HG03095 (cell line): ENCODE results near the gene SPAG16.

Experiments
- ATAC-seq: cut with Tn5 transposase; IDR thresholded peaks from one replicate; pipeline ENCODE4 v1.9.1; 2021; ENCODE audit warnings: moderate library complexity; ENCODE audit not compliant: unreplicated experiment

The SPAG16 gene

DNA sequence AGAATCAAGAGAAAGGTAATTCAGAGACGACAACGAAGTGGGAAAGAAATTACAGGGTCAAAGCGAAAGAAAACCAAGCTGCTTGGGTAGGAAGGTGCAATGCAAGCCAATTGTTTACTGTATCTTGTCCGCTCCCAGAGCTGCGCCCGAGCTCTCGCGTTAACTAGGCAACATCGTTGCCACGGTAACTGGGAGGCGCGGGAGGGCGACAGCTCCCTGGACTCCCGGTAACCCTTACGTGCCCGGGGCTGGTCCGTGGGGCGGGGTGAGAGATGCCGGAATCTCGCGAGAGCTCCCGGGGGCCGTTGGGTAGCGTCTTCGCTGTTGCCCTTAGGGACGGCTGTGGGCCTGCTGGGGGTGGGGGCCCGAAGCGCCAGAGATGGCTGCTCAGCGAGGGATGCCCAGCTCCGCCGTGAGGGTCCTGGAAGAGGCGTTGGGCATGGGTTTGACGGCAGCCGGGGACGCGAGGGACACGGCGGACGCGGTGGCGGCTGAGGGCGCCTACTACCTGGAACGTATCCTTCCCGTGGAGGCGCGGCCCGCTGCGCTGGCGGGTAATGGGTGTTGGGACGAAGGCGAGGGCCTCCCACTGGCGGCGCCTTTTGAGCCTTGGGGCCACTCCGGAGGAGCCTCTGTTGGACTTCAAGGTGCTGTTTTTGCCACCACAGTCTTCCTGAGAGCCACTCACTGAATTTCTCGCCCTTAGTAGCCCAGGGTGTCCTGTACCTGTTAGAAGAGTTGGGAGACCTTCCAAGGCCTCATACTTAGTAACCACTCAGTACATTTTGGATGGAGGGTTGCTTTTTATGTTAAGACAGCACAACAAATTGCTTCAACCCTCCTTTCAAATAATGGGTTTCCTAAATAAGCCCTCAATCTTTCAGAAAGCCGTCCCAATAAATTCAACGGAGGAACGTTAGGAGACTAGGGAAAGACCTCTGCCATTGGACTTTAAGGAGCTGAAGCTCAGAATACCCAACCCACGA lies at the start of gene SPAG16:
SPAG16 (plus strand) TSS at position 360 of the 986 bp plus-strand sequence.
- peak; percentile 99 for ATAC-seq

DNA sequence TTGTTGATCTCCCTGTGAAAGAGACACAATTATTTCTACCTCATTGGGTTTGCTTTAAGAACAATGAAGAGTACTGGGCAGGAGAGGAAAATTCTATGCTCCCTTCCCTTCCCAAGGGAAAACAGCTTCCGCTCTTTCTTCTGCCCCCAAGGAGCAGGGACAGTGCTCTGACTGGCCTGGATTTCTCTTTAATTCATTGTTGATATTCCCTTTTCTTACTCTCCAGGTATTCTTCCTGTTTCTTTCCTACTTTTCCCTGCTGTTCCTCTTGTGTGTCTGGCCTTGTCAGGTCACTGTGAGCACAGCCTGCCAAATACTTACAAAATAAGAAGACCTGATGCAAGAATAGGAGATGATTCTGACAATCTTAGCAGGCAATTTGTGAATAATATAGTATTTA lies 49.6 kb upstream of the SPAG16 start:
- no peak for ATAC-seq

DNA sequence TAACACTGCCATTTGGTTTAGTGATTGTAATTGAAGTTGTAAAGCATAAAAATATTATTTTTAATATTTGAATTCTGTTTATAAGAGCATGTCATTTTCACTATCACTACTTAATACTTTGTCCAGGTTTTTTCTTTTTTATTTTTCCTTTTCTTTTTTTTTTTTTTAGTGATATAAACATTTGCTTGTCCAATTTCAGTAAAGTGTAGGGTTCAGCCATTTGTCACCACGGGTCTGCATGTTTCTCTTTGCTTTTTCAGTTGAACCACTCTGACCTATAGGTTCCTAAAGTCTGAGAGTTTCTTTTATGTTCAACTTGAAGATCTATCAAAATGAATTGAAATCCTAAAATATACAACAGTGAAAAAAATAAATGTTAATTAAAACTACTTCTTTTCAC lies 48.5 kb upstream of the SPAG16 start:
- ATAC-seq: no peak

DNA sequence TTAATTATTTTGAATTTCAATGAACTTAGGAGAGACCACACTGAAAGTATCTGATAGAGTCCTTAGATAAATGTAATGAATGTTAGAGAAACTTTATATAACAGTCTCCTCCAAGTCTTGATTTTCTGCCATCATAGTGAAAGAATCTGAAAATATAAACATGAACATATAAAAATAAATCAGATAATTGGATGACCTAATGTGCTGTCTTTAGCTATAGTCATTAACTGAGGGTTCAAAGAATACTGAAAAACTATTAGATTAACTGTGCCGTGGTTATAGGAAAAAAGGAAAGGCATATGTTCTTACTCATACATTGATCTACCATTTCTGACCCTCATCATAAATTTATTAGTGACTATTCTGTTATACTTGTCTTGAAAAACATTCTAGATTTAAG lies 47.0 kb upstream of the SPAG16 start:
- ATAC-seq: no peak

DNA sequence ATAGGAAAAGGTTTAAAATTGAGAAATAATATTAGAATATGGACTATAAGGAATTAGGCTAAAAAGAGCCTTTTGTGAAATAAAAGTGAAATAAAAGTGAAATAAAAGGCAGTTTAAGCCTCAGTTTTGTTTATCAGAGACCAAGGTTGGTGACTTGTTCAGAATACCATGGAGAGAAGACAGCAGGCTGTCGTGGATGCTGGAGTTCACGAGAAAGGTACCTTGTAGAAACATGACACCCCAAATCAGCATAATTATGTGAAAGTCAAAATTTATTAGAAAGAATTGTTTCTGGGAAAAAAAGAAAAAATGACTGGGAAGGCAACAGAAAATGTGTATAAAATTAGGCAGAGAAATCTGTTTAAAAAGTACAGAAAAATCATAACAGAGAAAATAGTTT lies 46.5 kb upstream of the SPAG16 start:
- ATAC-seq: no peak

DNA sequence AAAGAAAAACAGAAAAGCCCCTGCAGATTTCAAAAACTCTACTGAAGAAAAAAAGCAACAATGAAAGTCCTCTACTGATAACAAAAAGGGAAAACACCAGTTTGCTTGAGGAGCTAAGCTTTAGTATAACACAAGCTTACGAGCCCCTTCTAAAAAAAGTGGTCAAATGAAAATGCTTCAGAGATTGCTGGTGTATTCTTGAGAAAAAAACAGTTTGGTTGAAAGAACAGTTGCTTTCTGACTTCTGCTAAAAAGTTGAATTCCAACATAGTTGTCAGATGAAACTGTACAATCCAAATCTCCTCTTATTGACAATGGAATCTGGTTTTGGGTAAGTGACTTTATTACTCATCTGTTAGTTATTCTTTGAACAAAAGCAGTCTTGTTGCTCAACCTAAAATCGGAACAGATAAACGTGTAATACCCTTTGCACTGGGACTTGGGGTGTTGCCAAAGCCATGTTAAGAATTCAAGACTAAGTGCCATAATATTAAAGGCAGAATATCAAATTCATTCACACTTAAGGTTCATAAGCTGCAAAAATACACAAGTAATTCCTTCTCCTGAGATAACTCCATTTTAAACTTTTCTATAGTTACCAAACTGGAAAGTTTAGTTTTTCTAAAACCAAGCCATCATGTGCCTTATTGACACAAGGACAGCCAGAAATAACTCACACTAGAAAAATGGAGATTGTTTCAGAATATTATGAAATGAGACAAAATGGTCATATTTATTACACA lies 45.3 kb upstream of the SPAG16 start:
- peak; percentile 41 for ATAC-seq

DNA sequence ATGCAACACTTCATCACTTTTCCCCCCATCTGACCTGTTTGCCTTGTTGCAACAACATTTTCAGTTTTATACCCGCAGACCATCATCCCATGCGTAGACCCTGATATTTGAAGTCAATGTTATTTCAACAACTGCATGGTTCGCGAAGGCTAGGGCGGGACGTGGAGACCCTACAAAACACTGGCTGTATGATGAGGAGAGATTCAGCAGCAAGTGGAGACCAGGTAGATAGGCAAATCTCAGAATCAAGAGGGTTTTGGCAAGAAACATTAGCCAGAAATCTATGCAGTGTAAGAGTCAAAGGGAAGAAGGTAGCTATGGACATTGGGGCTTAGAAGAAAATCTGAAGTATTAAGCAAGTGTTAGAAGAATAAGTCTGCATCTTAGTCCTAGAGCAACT lies 42.4 kb upstream of the SPAG16 start:
- no peak for ATAC-seq

DNA sequence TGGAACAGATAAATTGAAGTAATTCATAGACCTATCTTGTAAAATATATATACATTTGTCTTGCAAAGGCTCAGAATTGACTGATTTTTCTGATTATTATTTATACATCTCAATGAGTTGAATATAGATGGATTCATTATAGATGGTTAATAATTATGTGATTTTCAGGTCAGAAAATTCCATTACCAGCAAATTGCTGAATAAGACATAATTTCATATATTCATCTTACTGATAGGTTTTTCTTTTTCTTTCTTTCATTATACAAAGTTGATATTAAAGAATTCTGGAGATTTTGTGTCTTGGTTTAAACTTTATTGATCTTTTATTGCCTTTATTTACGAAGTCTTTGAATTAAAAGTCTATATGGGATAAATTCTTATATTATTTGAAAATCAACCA lies 41.6 kb upstream of the SPAG16 start:
- no peak for ATAC-seq

DNA sequence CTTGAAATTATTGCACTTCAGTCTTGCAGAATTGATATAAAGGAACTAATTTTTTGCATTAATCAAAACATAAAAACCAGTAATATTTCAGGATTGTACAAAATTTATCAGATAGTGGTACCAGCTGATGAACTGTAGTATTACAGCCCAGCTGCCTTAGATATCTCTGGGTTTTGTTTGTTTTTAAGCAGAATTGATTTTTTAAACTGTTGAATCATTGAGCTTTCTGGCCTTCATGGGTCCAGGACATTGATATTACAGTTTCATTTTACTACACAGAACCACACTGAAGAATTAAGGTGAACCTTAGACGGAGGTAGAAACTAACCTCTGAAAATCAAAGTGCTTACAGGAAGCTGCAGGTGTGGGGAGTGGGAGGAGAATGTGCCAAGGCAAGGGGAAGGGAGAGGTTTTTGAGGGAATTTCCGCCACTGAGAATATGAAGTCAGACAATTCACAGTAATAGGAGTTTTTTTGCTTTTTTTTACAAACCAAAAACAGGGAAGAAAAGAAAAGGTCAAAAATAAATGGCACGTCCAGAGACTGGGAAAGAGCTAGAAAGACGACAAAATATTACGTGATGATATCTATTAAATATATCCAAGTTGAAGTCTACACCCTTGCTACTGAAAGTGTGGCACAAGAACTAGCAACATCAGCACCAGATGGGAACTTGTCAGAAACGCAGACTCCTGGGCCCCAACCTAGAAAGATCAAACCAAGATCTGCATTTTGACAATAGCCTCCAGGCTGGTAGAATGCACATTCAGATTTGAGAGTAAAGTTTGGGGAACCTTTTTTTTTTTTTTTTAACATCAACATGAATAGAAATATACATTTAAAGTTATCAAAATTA lies 40.8 kb upstream of the SPAG16 start:
- ATAC-seq: peak; percentile 37

DNA sequence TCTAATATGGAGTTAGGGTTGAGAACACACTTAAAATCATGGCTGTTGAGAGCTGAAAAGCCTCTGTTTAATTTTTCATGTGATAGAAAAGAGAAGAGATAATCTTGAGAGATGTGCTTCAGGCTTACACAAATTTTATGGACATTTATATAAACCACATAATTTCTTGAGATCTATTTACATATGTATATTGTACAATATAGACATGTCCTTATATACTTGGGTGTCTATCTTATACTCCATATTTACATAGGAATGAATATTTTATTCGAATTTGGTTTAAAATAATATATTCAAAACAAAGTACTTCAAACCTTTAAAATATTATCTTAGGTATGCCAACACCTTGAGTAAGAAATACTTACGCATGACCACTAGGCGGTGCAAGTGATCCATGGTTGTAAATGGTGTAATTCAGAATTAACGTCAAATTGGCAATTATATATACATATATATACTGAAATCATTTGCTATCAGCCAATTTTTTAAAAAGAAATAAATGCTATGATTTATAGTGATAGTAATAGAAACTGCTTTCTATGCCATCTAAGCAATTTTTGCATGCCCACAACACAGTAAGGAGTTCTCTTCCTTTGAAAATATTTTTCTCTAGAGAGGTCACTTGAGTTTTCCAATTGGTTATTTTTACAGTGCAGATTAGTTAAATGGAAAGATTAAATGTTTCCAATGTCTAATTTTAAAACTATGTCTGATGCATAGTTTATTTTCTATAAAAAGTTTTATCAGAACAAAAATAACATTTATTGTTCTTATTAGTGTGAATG lies 37.6 kb upstream of the SPAG16 start:
- no peak for ATAC-seq

DNA sequence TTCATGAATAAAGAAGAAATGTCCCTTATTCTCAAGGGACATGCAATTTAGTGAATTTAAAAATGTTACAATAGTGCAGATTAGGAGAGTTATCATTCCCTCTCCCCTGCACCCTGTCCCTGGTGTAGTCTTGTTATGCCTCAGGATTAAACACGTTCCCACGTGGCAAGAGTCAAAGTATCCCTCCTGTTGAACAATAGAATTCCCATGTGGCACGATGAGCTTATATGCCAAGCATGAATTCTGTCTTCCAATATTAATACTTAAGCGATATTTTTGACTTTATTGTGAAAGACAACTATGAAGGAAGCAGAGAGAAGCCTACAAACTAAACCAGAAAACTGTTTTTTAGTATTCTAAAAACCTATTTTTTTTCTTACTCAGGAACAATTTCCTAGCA lies 36.7 kb upstream of the SPAG16 start:
- ATAC-seq: no peak

DNA sequence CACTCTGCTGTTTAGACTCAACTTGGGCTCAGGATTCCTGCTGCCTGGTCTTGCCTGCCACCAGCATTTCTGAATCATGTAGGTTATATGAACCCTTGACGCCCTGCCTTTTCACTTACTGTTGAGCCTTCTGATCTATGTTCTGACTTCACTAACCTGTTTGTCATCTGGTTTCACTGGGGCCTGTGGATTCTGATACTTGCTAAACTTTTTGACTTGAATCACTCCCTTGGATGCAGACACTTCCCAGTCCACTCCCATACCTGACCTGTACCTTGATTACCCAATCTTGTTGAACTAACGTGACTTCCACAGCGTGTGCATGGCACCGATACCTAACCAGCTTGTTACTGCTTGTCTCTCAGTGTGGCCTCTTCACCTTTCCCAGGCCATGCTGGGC lies 35.6 kb upstream of the SPAG16 start:
- ATAC-seq: no peak

DNA sequence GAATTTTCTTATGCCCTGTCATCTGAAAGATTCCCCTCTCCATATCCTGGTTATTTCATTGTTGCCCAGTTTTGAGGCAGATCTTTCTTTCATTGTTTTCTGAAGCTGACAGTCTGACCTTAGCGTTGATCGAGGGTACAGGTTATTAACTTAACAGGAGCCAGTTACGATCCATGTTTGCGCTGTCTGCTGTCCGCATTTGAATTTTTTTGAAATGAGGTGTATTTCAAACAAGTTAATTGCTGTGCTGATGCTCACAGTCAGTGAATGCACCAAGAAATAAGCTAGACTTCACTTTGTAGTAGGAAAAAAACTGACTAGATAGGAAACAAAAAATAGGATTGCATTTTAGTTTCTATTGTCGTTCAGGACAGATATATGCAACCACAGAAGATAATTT lies 34.8 kb upstream of the SPAG16 start:
- ATAC-seq: no peak

DNA sequence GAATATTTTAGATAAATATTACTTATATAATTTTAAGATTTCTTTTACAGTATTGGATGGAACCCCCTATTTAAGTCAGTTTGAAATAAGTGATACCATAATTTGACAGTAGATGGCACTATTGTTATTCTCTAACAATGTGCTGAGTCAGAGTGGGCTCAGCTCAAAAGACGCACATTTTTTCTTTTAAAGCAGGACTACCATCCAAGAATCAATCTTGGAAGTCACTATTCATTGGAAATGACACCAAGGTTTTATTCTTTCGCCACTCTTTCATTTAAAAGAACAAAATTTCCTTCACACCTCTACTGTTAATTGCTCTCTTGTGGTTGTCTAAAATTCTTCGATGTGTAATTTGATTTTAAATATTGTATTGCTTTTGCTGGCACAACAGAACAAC lies 32.6 kb upstream of the SPAG16 start:
- peak; percentile 73 for ATAC-seq

DNA sequence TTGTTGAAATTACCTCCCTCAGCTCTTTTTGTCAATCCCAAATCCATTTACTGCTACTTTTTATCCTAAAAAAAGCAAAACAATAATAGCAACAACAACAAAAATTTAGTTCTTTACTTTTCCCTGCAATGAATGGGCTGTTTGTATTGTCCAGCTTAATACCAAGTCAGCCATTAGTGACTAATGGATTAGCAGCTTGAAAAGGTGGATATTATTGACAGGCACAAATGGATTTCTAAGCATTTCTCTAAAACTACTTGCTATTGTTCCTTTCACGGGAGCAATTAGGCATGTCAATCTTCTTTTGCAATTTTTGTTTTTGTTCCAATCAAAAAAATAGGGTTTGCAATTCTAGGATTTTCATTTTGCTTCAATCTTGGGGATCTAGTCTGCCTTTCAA lies 32.1 kb upstream of the SPAG16 start:
- ATAC-seq: no peak

DNA sequence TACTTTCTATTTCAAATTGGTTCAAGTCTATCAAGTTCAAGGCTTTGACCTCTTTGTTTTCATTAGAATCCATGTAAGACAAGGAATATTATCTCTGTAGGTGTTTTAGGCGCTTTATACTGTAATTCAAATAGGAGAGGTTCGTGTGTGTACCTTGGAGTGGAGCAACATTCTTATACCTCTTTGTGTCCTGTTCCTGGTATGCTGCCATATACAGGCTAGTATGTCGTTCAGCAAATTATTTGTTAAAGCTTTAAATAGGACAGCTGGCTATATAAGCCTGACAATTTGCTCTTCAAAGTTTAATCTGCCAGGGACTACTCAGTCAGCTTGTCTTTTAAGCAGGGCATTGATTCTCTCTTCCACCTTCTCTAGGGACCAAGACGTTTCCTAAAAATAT lies 31.1 kb upstream of the SPAG16 start:
- no peak for ATAC-seq

DNA sequence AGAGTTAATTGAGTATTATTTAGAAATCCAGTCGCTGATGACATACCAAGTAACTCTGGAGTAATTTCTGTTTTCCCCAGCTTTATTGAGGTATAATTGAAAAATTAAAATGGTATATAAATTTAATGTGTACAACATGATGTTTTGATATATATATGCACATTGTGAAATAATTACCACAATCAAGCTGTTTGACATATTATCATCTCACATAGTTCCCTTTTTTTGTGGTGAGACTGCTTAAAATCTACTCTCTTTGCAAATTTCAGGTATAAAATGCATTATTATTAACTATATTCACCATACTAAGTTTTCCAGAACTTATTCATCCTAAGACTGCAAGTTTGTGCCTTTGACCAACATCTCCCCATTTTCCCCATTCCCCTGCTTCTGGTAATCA lies 25.0 kb upstream of the SPAG16 start:
- no peak for ATAC-seq

DNA sequence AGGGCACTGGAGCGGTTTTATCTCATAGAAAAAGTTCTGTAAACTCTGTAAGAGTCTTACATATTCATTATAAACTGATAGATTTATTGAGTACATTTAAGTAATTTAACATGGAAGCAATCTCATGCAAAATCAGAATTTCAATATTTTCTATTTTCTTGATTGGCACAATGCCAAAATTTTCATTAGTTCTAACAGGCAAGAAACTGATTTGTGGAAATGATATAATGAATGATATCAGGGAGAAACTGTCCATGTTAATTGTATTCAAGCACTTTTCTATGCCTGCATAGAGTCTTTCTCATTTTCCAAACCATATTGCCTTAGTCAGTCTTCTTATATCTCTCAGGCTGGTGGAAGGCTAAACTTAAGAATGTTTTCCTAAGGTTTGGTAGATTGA lies 23.0 kb upstream of the SPAG16 start:
- ATAC-seq: no peak

DNA sequence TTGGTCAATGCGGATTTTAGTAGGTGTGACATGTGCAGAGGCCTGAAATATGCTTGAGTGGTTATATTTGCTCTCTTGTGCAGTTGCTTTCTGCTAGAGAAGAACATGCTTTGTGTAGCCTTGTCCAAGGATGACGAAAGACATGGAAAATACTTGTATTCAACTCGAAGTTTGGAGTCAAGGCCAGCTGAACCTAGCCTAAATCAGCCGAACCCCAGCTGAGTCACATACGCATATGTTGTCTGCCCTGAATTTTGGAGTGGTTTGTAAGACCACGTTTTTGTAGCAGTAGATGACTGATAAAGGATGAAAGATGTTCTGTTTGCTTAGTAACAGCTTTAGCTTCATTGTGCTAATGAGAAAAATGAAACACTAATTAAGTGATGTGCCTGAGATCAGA lies 22.5 kb upstream of the SPAG16 start:
- ATAC-seq: no peak

DNA sequence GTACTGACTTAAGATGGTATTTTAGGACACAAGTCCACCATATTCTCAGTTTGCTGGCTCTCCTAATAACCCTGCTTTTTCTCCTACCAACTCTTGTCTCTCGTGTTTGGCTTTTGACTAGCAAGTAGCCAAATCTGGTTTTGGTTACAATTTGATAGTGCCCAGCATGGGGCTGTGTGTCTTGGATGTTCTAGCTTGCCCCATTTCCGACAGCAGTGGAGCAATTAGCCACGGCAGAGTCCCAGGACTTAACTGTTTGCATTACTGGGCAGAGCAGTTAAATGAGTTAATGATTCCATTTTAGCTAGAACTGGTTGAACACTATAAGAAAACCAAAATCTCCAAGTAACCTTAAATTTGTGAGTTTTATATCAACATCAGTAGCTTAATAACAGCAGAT lies 18.6 kb upstream of the SPAG16 start:
- no peak for ATAC-seq
